GM18868 (cell line): ENCODE measurements around the gene DES.

Experiments
- ATAC-seq: cut with Tn5 transposase; IDR thresholded peaks from one replicate; pipeline ENCODE4 v1.9.1; 2021; ENCODE audit warnings: mild to moderate bottlenecking, moderate library complexity; ENCODE audit not compliant: unreplicated experiment

DES gene

DNA sequence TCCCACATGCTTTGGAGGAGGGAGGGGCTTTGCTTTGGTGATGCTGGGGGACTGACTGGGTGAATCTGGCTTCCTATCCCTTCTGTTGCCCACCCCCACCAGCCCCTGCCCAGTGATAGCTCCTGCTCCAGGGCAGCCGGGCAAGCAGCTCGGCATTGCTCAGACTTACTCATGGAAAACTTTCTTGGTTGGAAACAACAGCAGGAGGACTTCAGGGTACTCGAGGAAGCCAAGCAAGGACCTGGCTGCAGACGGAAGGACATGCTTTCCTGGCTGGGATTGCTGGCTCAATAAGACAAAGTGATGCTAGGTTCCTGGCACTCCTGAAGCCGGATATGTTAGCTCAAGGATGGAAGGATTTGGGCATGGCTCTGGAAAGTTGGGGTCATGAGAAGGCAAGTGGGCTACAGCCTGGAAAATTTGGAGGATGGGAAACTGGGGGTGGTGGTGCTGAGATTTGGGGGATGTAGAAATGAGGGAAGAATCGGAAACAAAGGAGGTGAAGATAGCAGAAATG lies 19.6 kb downstream of the DES start:
- ATAC-seq, result no peak

DNA sequence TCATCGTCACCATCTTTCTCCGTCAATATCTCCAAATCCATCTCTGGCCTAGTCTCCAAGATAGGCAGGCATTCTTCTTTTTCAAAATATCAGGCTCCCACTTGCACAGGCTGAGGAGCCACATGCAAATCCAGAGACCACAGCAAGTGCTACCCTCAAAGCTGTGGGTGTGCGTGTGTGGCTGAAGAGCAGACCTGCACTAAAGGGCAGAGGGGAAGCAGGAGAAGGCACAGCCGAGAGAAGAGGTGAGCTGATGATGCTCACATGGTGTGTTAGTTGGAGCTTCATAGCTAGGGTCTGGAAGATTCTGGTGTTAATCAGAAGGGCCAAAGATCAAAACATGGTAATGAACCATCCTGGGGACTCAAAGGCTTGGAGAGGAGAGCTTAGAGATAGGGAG lies 20.3 kb downstream of the DES start:
- ATAC-seq, result no peak

DNA sequence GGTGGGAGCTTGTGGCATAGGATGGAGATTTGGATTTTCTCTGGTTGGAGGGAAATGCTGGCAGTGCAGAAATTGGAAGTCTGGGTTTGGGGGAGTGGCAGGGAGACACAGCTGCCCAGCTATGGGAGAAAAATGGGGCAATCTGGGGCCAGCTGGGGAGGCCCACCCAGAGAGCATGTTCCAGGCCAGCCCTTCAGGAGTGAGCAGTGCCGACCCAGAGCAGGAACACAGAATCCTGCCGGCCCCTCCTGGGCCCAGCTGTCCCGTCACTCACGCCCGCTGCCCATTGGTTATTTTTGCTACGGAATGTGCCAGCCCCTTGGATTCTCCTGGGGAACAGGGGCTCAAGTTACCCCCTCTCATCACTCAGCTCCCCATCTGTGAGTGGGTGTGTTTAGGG lies 21.3 kb downstream of the DES start:
- no peak for ATAC-seq

DNA sequence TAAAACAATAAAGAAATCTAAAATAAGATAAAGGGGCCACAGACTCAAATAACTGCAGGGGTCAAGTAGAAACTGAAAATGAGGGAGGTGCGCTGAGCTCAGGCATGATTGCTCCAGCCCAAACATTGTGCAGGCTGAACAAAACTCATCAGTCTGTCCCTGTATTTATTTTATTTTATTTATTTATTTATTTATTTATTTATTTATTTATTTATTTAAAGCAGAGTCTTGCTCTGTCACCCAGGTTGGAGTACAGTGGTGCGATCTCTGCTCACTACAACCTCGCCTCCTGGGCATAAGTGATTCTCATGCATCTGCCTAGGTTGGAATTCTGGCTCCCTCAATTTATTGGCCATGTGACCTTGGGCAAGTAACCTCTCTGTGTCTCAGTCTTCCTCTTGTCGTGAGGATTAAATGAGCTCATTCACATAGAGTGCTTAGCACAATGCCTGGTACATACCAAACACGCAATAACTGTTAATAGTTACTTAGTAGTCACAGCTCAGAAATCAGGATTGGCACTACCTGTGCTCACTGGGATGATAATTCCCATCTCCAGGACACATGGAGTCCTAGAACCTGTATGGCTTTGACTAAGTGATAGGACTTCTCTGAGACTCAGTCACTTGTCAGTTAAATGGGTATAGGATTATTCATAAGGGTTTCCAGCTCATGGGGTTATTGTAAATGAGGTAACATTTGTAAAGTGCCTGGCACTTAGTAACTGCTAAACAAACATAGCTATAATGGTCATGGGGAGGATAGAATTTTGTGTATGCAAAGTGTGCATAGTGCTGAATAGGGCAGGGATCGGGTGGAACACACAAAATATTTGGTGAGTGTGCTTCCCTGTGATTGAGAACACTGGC lies 22.4 kb downstream of the DES start:
- ATAC-seq, result no peak

DNA sequence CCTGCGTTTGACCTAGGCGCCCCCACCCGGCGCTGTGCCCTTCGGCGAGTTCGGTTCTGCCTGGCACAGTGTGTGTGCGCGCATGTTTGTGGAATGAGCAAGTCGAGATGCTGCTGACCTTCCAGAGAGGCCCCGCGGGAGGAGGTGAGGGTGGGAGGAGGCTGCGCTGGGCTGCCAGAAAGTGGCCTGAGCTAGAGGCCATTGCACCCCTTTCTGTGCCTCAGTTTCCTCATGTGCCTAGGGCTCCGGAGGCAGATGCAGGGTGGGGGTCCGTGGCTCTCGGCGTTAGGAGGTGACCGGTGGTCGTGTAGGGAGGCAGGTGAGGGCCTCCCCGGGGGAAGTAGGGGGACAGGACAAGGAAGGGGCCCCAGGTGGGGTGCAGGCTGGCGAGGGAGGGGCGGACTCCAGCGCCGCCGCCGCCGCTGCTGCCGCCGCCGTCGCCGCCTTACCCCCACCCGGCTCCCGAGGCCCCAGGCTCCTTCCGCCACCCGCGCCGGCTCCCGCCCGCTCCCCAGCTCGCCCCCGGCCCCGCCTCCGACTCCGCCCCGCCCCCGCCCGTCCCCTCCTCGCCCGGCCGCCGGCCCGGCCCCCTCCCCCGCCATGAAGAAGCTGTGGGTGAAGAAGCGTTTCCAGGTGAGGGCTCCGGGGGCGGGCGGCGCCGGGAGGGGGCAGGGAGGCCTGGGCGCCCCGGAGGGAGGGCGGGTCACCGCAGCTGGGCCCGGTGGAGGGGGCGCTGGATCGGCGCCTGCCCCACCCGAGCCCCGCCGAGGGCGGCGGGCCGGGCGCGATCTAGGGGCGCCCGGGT lies 23.5 kb downstream of the DES start:
- ATAC-seq, result no peak

DNA sequence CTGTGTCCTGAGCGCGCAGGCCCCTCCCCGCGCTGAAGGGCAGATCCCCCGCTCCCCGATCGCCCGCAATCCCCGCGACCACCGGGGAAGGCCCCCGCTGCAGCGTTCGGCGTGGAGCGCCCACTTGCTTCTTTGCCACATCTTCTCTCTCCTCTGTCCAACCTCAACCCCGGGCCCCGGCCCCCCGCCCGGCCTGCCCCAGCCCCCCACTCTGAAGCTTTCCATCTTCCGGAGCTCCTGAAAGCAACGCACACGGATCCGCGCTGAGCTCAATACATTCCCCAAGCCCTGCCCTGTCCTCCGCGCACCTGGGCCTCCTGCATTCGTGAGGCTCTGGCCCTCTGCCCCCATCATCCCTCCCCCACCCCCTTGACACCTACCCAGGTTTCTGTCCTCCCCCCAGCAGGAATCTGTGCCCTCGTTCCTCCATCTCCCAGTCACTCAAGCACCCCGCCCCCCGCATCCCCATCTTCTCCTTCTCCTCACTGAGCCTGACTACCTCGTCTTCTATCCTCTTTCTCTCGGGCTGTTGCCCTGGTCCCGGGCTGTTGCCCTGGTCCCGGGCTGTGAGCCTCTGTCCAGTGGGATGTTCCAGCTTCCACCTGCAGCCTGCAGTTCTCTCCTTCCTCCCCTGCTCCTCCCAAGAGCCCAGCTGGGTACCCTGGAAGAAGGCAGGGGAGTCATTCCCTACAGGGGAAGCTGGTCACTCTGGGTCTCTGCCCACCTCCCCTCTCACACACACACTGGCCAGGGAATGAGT lies 24.3 kb downstream of the DES start:
- no peak for ATAC-seq

DNA sequence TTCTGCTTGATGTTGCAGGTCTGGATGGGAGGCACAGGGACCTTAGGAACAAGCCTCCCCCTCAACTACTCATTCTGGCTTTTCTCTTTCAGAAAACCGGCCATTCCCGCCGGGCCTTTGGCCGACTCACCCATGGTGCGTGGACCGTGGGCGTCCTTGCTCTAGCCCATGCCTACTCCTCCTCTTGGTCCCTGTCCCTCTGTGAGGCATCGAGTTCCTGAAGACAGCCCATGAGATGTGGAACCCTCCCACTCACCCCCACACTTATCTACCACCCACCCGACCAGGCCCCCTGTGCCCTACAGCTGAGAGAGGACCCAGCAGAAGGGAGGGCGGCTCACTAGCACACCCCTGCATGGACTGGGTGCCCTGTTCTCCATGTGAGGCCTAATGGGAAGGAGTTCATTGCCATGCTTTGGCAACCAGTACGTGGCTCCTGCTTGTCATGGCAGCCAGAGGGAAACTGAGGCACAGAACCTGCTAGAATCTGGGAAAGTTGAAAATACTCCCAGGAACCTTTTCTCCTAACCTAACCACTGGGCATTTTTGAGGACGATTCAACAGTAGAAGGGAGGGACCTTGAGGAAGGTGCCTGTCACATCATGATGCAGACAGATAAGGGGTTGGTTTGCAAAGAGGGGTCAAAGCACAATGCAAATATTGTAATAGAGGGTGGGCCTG lies 25.0 kb downstream of the DES start:
- no peak for ATAC-seq

DNA sequence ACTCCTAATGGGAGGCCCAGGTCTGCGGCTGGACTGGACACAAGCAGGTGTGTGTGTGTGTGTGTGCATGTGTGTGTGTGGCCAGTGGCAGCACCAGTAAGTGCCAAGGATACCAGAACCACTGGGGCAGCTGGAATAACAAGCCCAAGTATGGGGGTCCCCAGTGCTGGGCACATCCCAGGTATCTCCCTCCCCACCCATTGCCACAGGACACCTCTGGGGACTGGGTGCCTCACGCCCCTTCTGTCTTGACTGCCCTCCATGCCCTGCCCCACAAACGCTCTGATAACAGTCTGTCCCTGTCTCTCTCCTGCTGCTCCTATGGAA lies 25.5 kb downstream of the DES start:
- no peak for ATAC-seq

DNA sequence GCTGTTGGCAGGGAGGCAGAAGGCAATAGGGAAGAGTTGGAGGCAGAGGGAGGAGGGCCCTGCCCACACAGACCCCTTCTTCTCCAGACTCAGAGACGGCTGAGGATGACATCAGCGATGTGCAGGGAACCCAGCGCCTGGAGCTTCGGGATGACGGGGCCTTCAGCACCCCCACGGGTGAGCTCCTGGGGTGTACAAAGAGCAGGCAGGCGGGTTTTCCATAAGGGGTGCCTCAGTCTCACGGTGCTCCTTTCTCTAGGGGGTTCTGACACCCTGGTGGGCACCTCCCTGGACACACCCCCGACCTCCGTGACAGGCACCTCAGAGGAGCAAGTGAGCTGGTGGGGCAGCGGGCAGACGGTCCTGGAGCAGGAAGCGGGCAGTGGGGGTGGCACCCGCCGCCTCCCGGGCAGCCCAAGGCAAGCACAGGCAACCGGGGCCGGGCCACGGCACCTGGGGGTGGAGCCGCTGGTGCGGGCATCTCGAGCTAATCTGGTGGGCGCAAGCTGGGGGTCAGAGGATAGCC lies 26.5 kb downstream of the DES start:
- no peak for ATAC-seq

DNA sequence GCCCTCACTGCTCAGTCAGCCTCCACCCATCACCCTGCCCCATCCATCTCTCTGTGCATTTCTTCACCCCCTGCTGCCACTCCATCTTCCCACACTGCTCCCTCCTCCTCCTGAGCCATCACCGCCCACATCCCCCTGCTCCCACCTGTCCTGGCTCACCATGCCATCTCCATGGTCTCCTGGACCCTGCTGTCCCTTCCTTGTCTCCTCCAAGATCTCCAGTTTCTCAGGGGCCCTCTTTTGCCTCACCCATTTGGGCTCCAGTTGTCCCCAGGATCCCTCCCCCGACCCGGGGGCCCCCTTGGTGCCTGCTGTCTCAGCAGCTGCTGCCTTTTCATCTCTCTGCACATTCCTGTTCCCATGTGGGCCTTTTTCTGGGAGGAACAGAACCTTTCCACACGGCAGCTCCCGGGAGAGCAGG lies 27.1 kb downstream of the DES start:
- no peak for ATAC-seq

DNA sequence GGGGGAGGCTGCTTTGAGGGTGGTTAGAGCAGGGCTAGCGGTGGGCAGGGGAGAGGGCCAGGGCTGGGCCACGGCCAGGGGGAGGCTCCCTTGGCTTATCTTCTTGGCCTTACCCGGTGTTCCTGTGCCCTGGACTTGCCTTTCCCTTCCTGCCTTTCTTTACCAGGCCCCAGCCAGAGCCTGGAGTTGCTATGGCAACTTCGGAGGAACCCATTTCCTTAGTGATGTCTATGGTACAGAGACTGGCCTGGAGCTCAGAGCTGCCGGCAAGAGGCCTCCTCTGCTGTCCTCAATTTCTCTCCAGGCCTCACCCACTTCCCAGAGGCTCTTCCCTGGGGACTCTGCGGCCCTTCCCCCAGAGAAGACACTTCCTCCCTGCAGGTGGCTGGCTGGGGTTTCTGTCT lies 27.9 kb downstream of the DES start:
- peak; percentile 42 for ATAC-seq

DNA sequence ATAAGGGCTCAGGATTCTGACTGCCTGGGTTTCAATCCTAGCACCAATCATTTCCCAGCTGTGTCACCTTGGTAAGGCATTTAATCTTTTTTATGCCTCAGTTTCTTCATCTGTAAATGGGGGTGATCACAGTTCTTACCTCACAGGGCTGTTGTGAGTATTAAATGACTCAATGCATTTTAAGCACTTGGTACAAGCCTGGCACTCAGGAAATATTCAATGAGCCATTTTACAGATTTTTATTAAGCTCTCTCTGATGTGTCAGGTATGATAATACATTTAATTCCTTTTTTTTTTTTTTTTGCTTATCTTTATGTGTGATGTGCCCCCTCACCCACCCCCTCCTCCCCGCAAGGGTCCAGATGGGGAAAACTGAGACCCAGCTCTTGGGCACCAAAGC lies 28.5 kb downstream of the DES start:
- ATAC-seq, result no peak

DNA sequence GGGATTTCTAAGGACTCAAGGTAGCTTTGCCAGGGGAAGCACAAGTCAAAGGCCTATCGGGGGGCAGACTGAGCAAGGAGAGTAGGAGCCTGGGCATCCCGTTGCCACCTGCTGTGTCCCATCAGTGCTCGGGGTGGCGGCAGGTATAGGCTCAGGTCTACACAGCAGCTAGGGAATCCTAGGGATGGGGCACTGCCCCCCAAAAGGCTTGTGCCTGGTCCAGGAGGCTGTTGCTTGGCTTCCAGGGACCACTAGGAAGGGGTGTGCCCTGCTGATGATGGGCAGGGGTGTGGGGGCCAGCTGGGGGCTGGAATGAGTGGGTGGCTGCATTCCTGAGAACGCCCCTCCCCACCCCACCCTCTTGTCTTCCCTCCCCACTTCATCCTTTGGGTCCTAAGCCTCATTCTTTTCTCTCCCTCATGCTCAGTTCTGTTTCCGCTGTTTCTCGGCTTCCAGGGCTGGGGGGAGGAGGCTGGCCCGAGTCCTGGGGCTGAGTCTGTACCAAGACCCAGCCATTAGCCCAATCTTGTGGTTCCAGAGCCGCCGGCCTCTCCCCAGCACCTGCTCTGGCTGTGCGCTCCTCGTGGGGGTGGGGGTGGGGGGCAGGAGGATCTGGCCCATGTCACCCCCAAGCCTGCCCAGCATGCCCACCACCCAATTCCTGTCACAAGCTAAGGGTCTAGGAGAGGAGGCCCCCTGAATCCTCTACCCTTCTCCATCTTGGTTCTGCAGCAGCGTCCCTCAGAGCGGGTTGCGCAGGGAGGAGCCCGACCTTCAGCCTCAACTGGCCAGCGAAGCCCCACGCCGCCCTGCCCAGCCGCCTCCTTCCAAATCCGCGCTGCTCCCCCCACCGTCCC lies 29.3 kb downstream of the DES start:
- ATAC-seq, result no peak

DNA sequence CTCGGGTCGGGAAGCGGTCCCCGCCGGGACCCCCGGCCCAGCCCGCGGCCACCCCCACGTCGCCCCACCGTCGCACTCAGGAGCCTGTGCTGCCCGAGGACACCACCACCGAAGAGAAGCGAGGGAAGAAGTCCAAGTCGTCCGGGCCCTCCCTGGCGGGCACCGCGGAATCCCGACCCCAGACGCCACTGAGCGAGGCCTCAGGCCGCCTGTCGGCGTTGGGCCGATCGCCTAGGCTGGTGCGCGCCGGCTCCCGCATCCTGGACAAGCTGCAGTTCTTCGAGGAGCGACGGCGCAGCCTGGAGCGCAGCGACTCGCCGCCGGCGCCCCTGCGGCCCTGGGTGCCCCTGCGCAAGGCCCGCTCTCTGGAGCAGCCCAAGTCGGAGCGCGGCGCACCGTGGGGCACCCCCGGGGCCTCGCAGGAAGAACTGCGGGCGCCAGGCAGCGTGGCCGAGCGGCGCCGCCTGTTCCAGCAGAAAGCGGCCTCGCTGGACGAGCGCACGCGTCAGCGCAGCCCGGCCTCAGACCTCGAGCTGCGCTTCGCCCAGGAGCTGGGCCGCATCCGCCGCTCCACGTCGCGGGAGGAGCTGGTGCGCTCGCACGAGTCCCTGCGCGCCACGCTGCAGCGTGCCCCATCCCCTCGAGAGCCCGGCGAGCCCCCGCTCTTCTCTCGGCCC lies 30.1 kb downstream of the DES start:
- no peak for ATAC-seq

DNA sequence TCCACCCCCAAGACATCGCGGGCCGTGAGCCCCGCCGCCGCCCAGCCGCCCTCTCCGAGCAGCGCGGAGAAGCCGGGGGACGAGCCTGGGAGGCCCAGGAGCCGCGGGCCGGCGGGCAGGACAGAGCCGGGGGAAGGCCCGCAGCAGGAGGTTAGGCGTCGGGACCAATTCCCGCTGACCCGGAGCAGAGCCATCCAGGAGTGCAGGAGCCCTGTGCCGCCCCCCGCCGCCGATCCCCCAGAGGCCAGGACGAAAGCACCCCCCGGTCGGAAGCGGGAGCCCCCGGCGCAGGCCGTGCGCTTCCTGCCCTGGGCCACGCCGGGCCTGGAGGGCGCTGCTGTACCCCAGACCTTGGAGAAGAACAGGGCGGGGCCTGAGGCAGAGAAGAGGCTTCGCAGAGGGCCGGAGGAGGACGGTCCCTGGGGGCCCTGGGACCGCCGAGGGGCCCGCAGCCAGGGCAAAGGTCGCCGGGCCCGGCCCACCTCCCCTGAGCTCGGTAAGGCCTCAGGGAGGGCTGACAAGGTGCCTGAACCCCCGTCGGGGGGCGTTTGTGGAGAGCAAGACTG lies 30.7 kb downstream of the DES start:
- no peak for ATAC-seq

DNA sequence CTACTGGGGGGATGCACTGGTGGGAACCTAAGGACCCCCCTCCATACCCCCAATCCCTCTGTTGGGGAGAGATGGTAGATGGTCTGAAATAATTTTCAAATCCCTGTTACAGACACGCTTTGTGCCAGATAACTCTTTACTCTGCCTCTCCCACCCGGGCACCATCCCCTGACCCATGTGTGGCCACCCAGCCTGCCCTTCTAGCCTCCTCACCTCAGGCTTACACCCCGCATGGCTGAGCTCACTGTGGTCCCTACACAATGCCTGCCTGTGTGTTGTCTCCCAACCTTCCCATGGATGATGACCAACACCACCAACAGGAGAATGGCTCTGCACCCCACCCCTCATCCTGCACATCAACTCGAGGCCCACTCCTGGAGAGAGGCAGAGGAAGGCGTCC lies 31.4 kb downstream of the DES start:
- no peak for ATAC-seq

DNA sequence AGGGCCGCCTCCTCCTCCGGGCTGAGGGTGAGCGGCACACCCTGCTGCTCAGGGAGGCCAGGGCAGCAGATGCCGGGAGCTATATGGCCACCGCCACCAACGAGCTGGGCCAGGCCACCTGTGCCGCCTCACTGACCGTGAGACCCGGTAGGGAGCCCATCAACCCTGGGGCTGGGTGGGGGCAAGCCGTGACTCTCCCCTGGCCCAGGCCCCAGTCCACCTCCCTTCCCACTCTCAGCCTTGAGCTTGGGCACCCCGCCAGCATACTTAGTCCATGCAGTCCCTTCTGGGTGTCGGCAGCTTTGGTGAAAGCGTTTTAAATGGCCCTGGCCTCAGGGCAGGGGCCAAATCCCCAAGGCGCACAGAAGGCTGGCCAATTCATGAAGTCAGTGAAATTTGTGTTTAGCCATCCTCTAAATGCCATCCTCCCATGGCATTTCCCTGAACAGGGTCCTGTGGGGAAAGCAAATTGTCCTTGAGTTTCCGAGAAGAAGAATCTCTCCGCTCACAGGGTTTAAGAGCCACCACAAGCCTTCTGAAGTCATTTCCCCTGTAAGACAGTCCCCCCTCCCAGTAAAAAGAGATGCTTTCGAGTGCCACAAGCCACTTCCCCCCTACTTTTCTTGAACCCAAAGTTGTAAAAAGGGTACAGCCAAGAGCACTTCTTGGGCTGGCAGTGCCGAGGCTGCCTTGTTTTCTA lies 33.6 kb downstream of the DES start:
- ATAC-seq, result no peak
